Mesenchymal stem cell (in vitro differentiated cells and primary cell): ENCODE data around the gene PRSS27.
"Not testable (repeated sequence)": the region's sequence is repeated elsewhere in the genome, so short reads cannot be mapped to it uniquely, and the experiment has no call there.

ENCODE experiments used
- DNase-seq: peaks from one replicate; pipeline ENCODE4 v3.0.0-alpha.2; 2013
- H2AFZ ChIP-seq: one replicate; pipeline ENCODE4 v1.6.1; 2013; ENCODE audit warnings: low read depth, mild to moderate bottlenecking, control low read depth, inconsistent platforms, low read length, moderate library complexity
- H2AK5ac ChIP-seq: 2 replicates; pipeline ENCODE4 v1.6.1; 2013; ENCODE audit warnings: low read length, moderate library complexity, mild to moderate bottlenecking, inconsistent platforms; ENCODE audit not compliant: severe bottlenecking
- H2BK120ac ChIP-seq: one replicate; pipeline ENCODE4 v1.6.1; 2013; ENCODE audit warnings: low read depth, mild to moderate bottlenecking, inconsistent platforms, low read length, moderate library complexity
- H2BK12ac ChIP-seq, 2 experiments: one replicate each; pipeline ENCODE4 v1.6.1; 2013; ENCODE audit warnings: inconsistent platforms in 2 of 2, low read length in 2 of 2, mild to moderate bottlenecking in 2 of 2, moderate library complexity in 2 of 2, control low read depth in 1 of 2
- H2BK15ac ChIP-seq: one replicate; pipeline ENCODE4 v1.6.1; 2013; ENCODE audit warnings: mild to moderate bottlenecking, low read depth, inconsistent platforms; ENCODE audit not compliant: poor library complexity, severe bottlenecking
- H2BK5ac ChIP-seq: 2 replicates; pipeline ENCODE4 v1.6.1; 2013; ENCODE audit warnings: low read depth, mild to moderate bottlenecking, low read length, control low read depth, inconsistent platforms; ENCODE audit not compliant: poor library complexity, severe bottlenecking
- H3K14ac ChIP-seq, 2 experiments: one replicate each; pipeline ENCODE4 v1.6.1; 2013; ENCODE audit warnings: inconsistent platforms in 2 of 2, low read length in 2 of 2, control low read depth in 1 of 2, mild to moderate bottlenecking in 1 of 2, moderate library complexity in 1 of 2
- H3K18ac ChIP-seq, 2 experiments: one replicate each; pipeline ENCODE4 v1.6.1; 2013; ENCODE audit warnings: inconsistent platforms in 2 of 2, low read length in 2 of 2, control low read depth in 1 of 2, low read depth in 1 of 2, mild to moderate bottlenecking in 1 of 2
- H3K23ac ChIP-seq, 2 experiments: one replicate each; pipeline ENCODE4 v1.6.1; 2013; ENCODE audit warnings: inconsistent platforms in 2 of 2, low read length in 2 of 2, mild to moderate bottlenecking in 2 of 2, moderate library complexity in 2 of 2, control low read depth in 1 of 2
- H3K27ac ChIP-seq: 2 replicates; pipeline ENCODE4 v1.5.1; 2013; ENCODE audit warnings: mild to moderate bottlenecking, moderate library complexity, low read length, control low read depth, inconsistent platforms; ENCODE audit not compliant: poor library complexity, severe bottlenecking
- H3K27me3 ChIP-seq, 2 experiments: 2 replicates each; pipeline versions ENCODE4 v1.6.1 to v1.7.0; 2013; ENCODE audit warnings: low read length in 2 of 2, mild to moderate bottlenecking in 2 of 2, moderate library complexity in 2 of 2, control low read depth in 1 of 2, inconsistent platforms in 1 of 2; ENCODE audit not compliant: control insufficient read depth in 1 of 2, insufficient read depth in 1 of 2
- H3K36me3 ChIP-seq, 2 experiments: 2 replicates each; pipeline versions ENCODE4 v1.6.1 to v1.7.0; 2013; ENCODE audit warnings: low read length in 2 of 2, control low read depth in 1 of 2, inconsistent platforms in 1 of 2, low read depth in 1 of 2, mild to moderate bottlenecking in 1 of 2; ENCODE audit not compliant: insufficient read depth in 2 of 2, control insufficient read depth in 1 of 2
- H3K4ac ChIP-seq, 2 experiments: one replicate each; pipeline ENCODE4 v1.6.1; 2013; ENCODE audit warnings: inconsistent platforms in 2 of 2, low read length in 2 of 2, mild to moderate bottlenecking in 2 of 2, moderate library complexity in 2 of 2, control low read depth in 1 of 2, low read depth in 1 of 2
- H3K4me1 ChIP-seq: 2 replicates; pipeline ENCODE4 v1.6.1; 2013; ENCODE audit warnings: low read depth, low read length, control low read depth; ENCODE audit not compliant: control insufficient read depth, insufficient read depth
- H3K4me2 ChIP-seq: 2 replicates; pipeline ENCODE4 v1.6.1; 2013; ENCODE audit warnings: low read length, mild to moderate bottlenecking, inconsistent platforms; ENCODE audit not compliant: poor library complexity, severe bottlenecking
- H3K4me3 ChIP-seq, 2 experiments: 2 replicates each; pipeline versions ENCODE4 v1.5.1 to v1.7.0; 2013; ENCODE audit warnings: low read length in 2 of 2, mild to moderate bottlenecking in 2 of 2, control low read depth in 1 of 2, low read depth in 1 of 2; ENCODE audit not compliant: insufficient read depth in 1 of 2
- H3K79me1 ChIP-seq: replicated peaks from 2 replicates; pipeline ENCODE4 v1.6.1; 2013; ENCODE audit warnings: mild to moderate bottlenecking, control low read depth, low read length, inconsistent platforms; ENCODE audit not compliant: poor library complexity, severe bottlenecking
- H3K9ac ChIP-seq: 2 replicates; pipeline ENCODE4 v1.7.0; 2013; ENCODE audit warnings: mild to moderate bottlenecking, low read length, moderate library complexity
- H3K9me3 ChIP-seq: 2 replicates; pipeline ENCODE4 v1.7.0; 2013; ENCODE audit warnings: mild to moderate bottlenecking, low read length; ENCODE audit not compliant: control insufficient read depth
- H4K8ac ChIP-seq: one replicate; pipeline ENCODE4 v1.6.1; 2013; ENCODE audit warnings: inconsistent platforms, mild to moderate bottlenecking, low read length, moderate library complexity
- H4K91ac ChIP-seq: one replicate; pipeline ENCODE4 v1.6.1; 2013; ENCODE audit warnings: mild to moderate bottlenecking, low read length, inconsistent platforms
- WGBS: methylation state at CpG from one replicate; pipeline ENCODE4 v1.1.7; 2013; ENCODE audit warnings: mixed read lengths; 5-methylcytosine and 5-hydroxymethylcytosine counted together

PRSS27 gene

DNA sequence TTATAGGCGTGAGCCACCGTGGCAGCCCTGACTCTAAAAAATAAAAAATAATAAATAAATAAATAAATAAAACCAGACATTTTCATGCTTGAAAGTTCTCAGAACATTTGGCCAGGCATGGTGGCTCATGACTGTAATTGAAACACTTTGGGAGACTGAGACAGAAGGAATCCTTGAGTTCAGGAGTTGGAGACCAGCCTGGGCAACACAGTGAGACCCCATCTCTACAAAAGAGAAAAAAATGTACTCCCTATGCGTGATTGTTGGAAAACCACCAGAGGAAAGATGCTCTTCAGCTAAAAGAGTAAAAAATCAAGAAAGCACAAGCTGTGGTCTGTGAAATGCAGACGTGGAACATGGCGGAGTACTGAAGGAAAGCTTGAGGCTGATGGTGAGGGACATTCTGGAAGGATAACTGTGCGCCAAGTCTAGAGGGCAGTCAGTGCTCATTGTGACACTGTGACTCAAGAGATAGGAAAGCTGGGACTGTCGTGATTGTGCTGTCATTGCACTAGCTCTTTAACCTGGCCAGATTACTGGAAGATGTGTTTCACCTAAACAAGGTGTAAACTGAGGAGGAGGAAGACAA, 4.2 kb upstream of the PRSS27 start:
- no peak overlapping the region for H3K27ac ChIP-seq
- no peak for DNase-seq
- H4K91ac ChIP-seq, result no peak overlapping the region
- H2BK15ac ChIP-seq, result no peak overlapping the region
- H3K4me2 ChIP-seq, result no peak overlapping the region
- no peak overlapping the region for H2BK5ac ChIP-seq
- WGBS, result 92% methylated on average over 5 of the region's 7 CpGs
- no peak overlapping the region for H2BK120ac ChIP-seq
- H3K4me1 ChIP-seq, result peaks cover 14% of the 10 kb centered on the region
- H3K18ac ChIP-seq, result no peak overlapping the region
- no peaks in the 10 kb centered on the region for H3K9me3 ChIP-seq
- no peak overlapping the region for H3K4ac ChIP-seq
- no peak overlapping the region for H2AK5ac ChIP-seq
- H3K79me1 ChIP-seq, result no peaks in the 10 kb centered on the region
- no peak overlapping the region for H4K8ac ChIP-seq
- no peak overlapping the region for H3K14ac ChIP-seq
- H3K36me3 ChIP-seq, result no peaks in the 10 kb centered on the region
- H3K9ac ChIP-seq, result no peak overlapping the region
- no peak overlapping the region for H2AFZ ChIP-seq
- H2BK12ac ChIP-seq, result no peak overlapping the region
- peaks cover 6 to 11% of the 10 kb centered on the region in 2 experiments for H3K27me3 ChIP-seq
- no peak overlapping the region for H3K23ac ChIP-seq
- H3K4me3 ChIP-seq, result no peak overlapping the region

DNA sequence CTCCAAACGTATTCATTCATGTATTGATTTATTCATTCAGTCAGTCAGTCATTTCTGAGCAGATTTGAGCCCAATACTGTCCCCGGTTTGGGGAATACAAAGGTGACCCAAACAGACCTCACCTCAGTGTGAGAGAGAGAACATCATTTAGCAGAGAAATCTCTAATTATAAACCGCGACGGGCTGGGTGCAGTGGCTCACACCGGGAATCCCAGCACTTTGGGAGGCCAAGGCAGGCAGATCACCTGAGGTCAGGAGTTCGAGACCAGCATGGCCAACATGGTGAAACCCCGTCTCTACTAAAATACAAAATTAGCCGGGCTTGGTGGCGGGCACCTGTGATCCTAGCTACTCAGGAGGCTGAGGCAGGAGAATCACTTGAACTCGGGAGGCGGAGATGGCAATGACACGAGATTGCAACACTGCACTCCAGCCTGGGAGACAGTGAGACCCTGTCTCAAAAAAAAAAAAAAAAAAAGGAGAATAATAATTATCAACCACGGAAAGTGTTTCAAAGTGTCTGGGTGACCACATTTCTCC, 1.7 kb upstream of the PRSS27 start:
- Histone ChIP-seq H3K4me2 (peak overlapping the region; percentile 54), H3K27me3 (peaks cover 6 to 11% of the 10 kb centered on the region in 2 experiments), H3K4me1 (peaks cover 14% of the 10 kb centered on the region), H3K9ac (peak overlapping the region; percentile 71), H3K4me3 (peak overlapping the region in 1 of 2 experiments; percentile 64), H4K8ac (peak overlapping the region; percentile 31)
- H3K4ac ChIP-seq, H2BK120ac ChIP-seq, H4K91ac ChIP-seq, H3K36me3 ChIP-seq, H2BK5ac ChIP-seq, H2AK5ac ChIP-seq, H3K14ac ChIP-seq, H3K18ac ChIP-seq, H3K9me3 ChIP-seq, H3K23ac ChIP-seq, DNase-seq, H2AFZ ChIP-seq, H2BK12ac ChIP-seq, H3K79me1 ChIP-seq, H3K27ac ChIP-seq, H2BK15ac ChIP-seq: not testable (repeated sequence)
- 51% methylated on average over 12 of the region's 14 CpGs for WGBS

DNA sequence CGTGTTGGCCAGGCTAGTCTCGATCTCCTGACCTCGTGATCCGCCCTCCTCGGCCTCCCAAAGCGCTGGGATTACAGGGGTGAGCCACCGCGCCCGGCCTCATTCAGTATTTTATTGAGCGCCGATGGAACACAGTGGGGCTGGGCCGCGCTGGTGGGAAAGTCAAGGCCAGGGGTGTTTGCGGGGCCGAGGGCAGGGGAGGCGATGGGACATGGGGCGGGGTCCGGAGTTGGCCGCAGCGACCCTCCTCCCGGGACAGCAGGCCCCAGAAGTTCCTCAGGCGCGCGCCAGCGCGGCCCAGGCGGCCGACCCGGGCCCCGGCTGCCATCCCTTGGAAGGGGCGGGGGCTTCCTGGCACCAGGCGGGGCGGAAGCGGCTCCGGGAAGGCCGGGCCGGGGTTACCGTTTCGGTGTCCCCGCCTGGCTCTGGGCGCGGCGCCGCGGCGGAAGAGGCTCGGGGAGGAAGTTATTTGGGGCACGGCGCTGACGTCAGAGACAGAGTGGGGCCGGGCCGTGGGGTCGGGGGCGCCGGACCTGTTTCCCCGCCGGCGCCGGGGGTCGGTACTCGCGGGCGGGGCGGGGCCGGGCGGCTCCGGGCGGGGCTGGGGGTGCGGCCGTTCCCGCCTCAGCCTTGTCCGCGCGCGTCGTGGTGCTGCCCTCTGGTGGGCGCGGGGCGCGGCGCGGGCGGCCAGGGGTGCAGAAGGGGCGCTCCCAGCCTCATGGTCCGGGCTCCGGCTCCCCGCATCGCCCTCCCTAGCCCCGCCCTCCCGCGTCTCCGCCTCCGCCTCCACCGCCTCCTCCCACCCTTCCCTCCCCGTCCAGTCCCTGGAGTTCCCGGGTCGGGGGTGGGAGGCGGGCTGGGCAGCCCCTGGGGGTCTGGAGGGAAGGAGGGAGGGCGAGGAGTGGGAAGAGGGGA, 952 bp upstream of the PRSS27 start:
- Histone ChIP-seq H3K4ac (peak overlapping the region; percentile 72 to 76), H3K27me3 (peaks cover 8 to 11% of the 10 kb centered on the region in 2 experiments), H2AK5ac (no peak overlapping the region), H3K27ac (no peak overlapping the region), H3K18ac (peak overlapping the region; percentile 70 to 86), H3K23ac (no peak overlapping the region), H3K4me1 (peaks cover 14% of the 10 kb centered on the region), H3K14ac (no peak overlapping the region), H3K9ac (peak overlapping the region; percentile 77), H2BK12ac (peak overlapping the region in 1 of 2 experiments; percentile 42), H2BK5ac (no peak overlapping the region), H2BK15ac (peak overlapping the region; percentile 91), H3K4me2 (peak overlapping the region; percentile 72), H3K4me3 (peak overlapping the region; percentile 71 to 74), H4K8ac (peak overlapping the region; percentile 97), H2BK120ac (no peak overlapping the region), H2AFZ (peak overlapping the region; percentile 88), H3K9me3 (no peaks in the 10 kb centered on the region), H3K36me3 (no peaks in the 10 kb centered on the region), H3K79me1 (no peaks in the 10 kb centered on the region), H4K91ac (peak overlapping the region; percentile 71)
- 5% methylated on average over 42 of the region's 99 CpGs for WGBS
- peak; percentile 85 for DNase-seq
